Loucy (cell line): ENCODE measurements around the gene C20orf204.

Experiments
- H2AFZ ChIP-seq: fragments of 200-600 bp; sonication (generic); 2 replicates; pipeline ENCODE4 v1.6.0; 2016; ENCODE audit warnings: antibody characterized with exemption, mild to moderate bottlenecking, low read length, moderate library complexity
- H3F3A ChIP-seq: fragments of 200-600 bp; 2 replicates; pipeline ENCODE4 v1.6.0; 2016; ENCODE audit warnings: antibody characterized with exemption, low read depth, mild to moderate bottlenecking
- H3K27me3 ChIP-seq: fragments of 200-600 bp; sonication (generic); 2 replicates; pipeline ENCODE4 v1.6.1; 2014; ENCODE audit warnings: low read length, mild to moderate bottlenecking; ENCODE audit not compliant: insufficient read depth, poor library complexity, severe bottlenecking
- H3K36me3 ChIP-seq: fragments of 200-600 bp; sonication (generic); 2 replicates; pipeline ENCODE4 v1.6.1; 2016; ENCODE audit warnings: low read length; ENCODE audit not compliant: insufficient read depth
- H3K4me1 ChIP-seq: fragments of 200-600 bp; sonication (generic); 2 replicates; pipeline ENCODE4 v1.5.1; 2014; ENCODE audit warnings: low read length, mild to moderate bottlenecking; ENCODE audit not compliant: insufficient read depth, poor library complexity, severe bottlenecking
- H3K4me2 ChIP-seq: fragments of 200-600 bp; sonication (generic); 2 replicates; pipeline ENCODE4 v1.6.0; 2014; ENCODE audit warnings: antibody characterized with exemption, low read length, low read depth, mild to moderate bottlenecking; ENCODE audit not compliant: poor library complexity, severe bottlenecking
- H3K4me3 ChIP-seq: fragments of 200-600 bp; sonication (generic); 2 replicates; pipeline ENCODE4 v1.5.1; 2014; ENCODE audit warnings: low read length, mild to moderate bottlenecking, mixed read lengths; ENCODE audit not compliant: poor library complexity, severe bottlenecking
- H3K79me2 ChIP-seq: fragments of 200-600 bp; sonication (generic); 2 replicates; pipeline ENCODE4 v1.6.1; 2014; ENCODE audit warnings: low read length; ENCODE audit not compliant: insufficient read depth
- H3K9ac ChIP-seq: fragments of 200-600 bp; sonication (generic); 2 replicates; pipeline ENCODE4 v1.6.0; 2014; ENCODE audit warnings: mild to moderate bottlenecking, low read depth, low read length, moderate library complexity; ENCODE audit not compliant: poor library complexity, severe bottlenecking
- H3K9me2 ChIP-seq: fragments of 200-600 bp; sonication (generic); replicated peaks from 2 replicates; pipeline ENCODE4 v1.6.1; 2016; ENCODE audit warnings: low read depth, low read length, mixed read lengths
- H3K9me3 ChIP-seq: fragments of 200-600 bp; sonication (generic); 2 replicates; pipeline ENCODE4 v1.6.1; 2014; ENCODE audit warnings: mild to moderate bottlenecking, antibody characterized with exemption, low read length, low read depth; ENCODE audit not compliant: insufficient read depth
- H4K20me1 ChIP-seq: fragments of 200-600 bp; sonication (generic); 2 replicates; pipeline ENCODE4 v1.6.0; 2014; ENCODE audit warnings: antibody characterized with exemption, low read length, mild to moderate bottlenecking; ENCODE audit not compliant: insufficient read depth, poor library complexity, severe bottlenecking
- EZH2phosphoT487 ChIP-seq: fragments of 200-600 bp; IDR thresholded peaks from 2 replicates; pipeline ENCODE4 v1.6.1; 2018; ENCODE audit warnings: antibody characterized with exemption, mild to moderate bottlenecking, moderate library complexity, borderline replicate concordance
- TF ChIP-seq, protein P1 (sequence below): fragments of 200-600 bp; sonication (generic); conservative IDR thresholded peaks from 2 replicates; pipeline ENCODE4 v1.5.1; 2014; ENCODE audit warnings: mild to moderate bottlenecking, antibody characterized with exemption, low read length

C20orf204 gene

DNA sequence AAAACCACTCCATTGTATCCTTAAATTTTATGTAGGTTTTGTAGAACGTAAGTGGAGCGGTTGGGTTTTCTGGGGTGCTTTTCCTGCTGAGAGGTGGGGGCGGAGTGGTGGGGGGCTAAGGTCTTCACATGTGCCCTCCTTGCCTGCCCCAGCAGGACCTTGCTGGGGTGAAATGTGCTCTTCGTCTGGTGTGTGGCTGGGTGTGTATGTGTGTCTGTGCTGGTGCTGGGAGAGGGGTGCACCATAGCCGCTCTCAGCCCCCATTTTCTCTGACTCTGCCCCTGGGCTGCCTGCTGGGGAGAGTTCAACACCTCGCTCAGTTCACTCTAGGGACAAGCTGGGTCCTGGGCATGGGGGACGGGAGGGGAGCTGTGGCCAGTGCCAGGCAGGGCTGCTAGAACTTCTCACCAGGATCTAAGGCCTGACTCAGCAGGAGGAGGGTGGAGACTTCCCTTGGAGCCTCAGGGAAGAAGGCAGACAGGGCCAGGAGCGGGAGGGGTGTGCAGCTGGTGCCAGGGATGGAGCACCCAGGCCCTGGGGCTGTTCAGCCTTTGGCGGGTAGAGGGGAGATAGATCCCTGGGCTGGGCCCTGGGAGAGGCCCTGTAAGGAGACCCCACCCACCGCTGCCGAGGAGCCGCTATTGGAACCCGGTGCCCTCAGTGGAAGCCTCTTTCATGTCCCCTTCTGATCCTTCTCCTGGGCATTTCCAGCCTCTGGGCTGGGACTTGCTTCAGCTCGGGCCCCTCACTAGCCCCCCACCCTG, 8.7 kb downstream of the C20orf204 start:
- Histone ChIP-seq H3K9me3 (no peaks in the 10 kb centered on the region), H3K4me2 (no peak overlapping the region), H3K4me3 (no peak overlapping the region), H3K4me1 (peaks cover 23% of the 10 kb centered on the region), H3K27me3 (no peaks in the 10 kb centered on the region), H3K79me2 (no peaks in the 10 kb centered on the region), H2AFZ (no peak overlapping the region), H3K9me2 (no peaks in the 10 kb centered on the region), H3F3A (no peaks in the 10 kb centered on the region), H3K9ac (no peak overlapping the region), H3K36me3 (no peaks in the 10 kb centered on the region), H4K20me1 (no peaks in the 10 kb centered on the region)
- no peak for TF ChIP-seq EZH2phosphoT487
- TF ChIP-seq, protein P1, sequence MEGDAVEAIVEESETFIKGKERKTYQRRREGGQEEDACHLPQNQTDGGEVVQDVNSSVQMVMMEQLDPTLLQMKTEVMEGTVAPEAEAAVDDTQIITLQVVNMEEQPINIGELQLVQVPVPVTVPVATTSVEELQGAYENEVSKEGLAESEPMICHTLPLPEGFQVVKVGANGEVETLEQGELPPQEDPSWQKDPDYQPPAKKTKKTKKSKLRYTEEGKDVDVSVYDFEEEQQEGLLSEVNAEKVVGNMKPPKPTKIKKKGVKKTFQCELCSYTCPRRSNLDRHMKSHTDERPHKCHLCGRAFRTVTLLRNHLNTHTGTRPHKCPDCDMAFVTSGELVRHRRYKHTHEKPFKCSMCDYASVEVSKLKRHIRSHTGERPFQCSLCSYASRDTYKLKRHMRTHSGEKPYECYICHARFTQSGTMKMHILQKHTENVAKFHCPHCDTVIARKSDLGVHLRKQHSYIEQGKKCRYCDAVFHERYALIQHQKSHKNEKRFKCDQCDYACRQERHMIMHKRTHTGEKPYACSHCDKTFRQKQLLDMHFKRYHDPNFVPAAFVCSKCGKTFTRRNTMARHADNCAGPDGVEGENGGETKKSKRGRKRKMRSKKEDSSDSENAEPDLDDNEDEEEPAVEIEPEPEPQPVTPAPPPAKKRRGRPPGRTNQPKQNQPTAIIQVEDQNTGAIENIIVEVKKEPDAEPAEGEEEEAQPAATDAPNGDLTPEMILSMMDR, result no peak

GRCh38 chr20:64045346-64046011, 9.5 kb downstream of the C20orf204 start:
- no peaks in the 10 kb centered on the region for H4K20me1 ChIP-seq
- no peaks in the 10 kb centered on the region for H3K9me2 ChIP-seq
- H3K9me3 ChIP-seq, result no peaks in the 10 kb centered on the region
- peaks cover 15% of the 10 kb centered on the region for H3K4me1 ChIP-seq
- no peak overlapping the region for H3K4me3 ChIP-seq
- no peak overlapping the region for H3K4me2 ChIP-seq
- H3F3A ChIP-seq, result no peaks in the 10 kb centered on the region
- no peak overlapping the region for H2AFZ ChIP-seq
- no peaks in the 10 kb centered on the region for H3K79me2 ChIP-seq
- no peaks in the 10 kb centered on the region for H3K36me3 ChIP-seq
- no peak overlapping the region for H3K9ac ChIP-seq
- TF ChIP-seq, protein P1, result no peak
- no peak for TF ChIP-seq EZH2phosphoT487
- no peaks in the 10 kb centered on the region for H3K27me3 ChIP-seq

GRCh38 chr20:64047046-64047389, 11.0 kb downstream of the C20orf204 start:
- Histone ChIP-seq H3K4me3 (no peak overlapping the region), H2AFZ (no peak overlapping the region), H3K4me2 (no peak overlapping the region), H3K4me1 (peaks cover 4% of the 10 kb centered on the region), H3K79me2 (no peaks in the 10 kb centered on the region), H3K9me2 (no peaks in the 10 kb centered on the region), H4K20me1 (no peaks in the 10 kb centered on the region), H3K36me3 (no peaks in the 10 kb centered on the region), H3K9ac (no peak overlapping the region), H3F3A (no peaks in the 10 kb centered on the region), H3K9me3 (no peaks in the 10 kb centered on the region), H3K27me3 (no peaks in the 10 kb centered on the region)
- TF ChIP-seq, protein P1, result no peak
- no peak for TF ChIP-seq EZH2phosphoT487
